CD4-positive, alpha-beta T cell treated with Interleukin-6 for 4 hours (primary cell): ENCODE results near the gene ECHDC3.
A peak's percentile ranks its signal among the peaks of the same experiment; 100 is the strongest.
"Not testable (repeated sequence)": the region's sequence is repeated elsewhere in the genome, so short reads cannot be mapped to it uniquely, and the experiment has no call there.

Experiments
- DNase-seq: peaks from one replicate; pipeline ENCODE4 v3.0.0-alpha.2; 2020; ENCODE audit warnings: mixed read lengths

The ECHDC3 gene, protein sequence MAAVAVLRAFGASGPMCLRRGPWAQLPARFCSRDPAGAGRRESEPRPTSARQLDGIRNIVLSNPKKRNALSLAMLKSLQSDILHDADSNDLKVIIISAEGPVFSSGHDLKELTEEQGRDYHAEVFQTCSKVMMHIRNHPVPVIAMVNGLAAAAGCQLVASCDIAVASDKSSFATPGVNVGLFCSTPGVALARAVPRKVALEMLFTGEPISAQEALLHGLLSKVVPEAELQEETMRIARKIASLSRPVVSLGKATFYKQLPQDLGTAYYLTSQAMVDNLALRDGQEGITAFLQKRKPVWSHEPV

DNA sequence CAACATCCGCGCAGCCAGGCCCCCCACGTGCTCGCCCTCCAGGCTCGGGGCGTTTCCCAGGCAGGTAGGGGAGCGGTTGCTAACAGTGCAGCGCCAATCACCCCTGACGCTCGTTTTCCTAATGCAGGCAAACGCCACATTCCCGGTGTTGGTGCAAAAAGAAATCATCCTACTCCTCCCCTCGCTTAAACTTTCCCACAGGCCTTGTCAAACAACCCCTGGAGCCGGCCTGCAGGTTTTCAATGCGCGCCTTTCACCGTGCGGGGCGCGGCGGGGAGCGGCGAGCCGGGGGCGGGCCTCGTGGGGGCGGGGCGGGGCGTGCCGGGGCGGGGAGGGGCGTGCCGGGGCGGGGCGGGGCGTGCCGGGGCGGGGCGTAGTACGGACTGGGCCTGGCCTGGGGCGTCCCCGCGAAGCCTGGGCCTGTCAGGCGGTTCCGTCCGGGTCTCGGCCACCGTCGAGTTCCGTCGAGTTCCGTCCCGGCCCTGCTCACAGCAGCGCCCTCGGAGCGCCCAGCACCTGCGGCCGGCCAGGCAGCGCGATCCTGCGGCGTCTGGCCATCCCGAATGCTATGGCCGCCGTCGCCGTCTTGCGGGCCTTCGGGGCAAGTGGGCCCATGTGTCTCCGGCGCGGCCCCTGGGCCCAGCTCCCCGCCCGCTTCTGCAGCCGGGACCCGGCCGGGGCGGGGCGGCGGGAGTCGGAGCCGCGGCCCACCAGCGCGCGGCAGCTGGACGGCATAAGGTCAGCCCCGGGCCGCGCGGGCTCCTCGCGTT, at the start of gene ECHDC3:
Gene ECHDC3 (plus strand): TSS at position 374 of the 770 bp plus-strand sequence. CDS start 195 bp downstream, at position 569.
- peak; percentile 57 for DNase-seq

GRCh38 chr10:11693376-11693775, 48.8 kb upstream of the ECHDC3 start:
- no peak for DNase-seq

DNA sequence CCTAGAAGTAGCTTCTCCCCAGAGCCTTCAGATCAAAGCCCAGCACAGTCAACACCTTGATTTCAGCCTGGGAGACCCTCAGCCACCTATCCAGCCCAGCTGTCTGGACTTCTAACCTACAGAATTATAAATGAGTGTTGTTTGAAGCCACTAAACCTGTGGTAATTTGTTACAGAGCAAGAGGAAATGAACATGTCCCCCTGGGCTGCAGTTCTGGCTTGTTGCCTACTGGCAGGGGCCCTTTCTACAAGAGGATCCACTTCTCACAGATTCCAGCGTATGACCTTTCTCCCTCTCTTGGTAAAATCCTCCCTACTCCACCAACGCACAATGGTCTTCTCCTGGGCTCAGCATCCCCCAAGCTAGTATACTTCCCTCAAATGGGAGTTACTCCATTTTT, 46.4 kb upstream of the ECHDC3 start:
- DNase-seq = no peak

- peak; percentile 20 for DNase-seq
Measured at GRCh38 chr10:11697718-11698527, 44.3 kb upstream of the ECHDC3 start.

GRCh38 chr10:11698691-11699549, 43.3 kb upstream of the ECHDC3 start:
- no peak for DNase-seq

DNA sequence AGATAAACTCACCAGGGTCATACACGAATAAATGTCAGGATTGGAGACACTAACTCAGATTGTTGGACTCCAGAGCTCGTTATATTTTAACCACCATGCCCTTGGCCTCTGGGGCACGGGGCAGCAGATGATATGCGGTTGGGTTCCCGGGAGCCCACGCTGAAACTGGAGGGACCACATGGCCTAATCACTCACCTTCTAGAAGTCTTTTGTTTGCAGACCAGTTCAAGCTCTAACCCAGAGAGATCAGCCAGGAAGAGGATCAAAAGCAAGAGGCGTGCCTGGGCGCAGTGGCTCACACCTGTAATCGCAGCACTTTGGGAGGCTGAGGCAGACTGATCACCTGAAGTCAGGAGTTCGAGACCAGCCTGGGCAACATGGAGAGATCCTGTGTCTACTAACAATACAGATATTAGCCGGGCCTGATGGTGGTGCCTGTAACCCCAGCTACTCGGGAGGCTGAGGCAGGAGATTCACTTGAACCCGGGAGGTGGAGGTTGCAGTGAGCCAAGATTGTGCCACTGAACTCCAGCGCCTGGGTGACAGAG, 42.6 kb upstream of the ECHDC3 start:
- DNase-seq = no peak

GRCh38 chr10:11700539-11700938, 41.6 kb upstream of the ECHDC3 start:
- DNase-seq = no peak

GRCh38 chr10:11701451-11702095, 40.6 kb upstream of the ECHDC3 start:
- DNase-seq = no peak

DNA sequence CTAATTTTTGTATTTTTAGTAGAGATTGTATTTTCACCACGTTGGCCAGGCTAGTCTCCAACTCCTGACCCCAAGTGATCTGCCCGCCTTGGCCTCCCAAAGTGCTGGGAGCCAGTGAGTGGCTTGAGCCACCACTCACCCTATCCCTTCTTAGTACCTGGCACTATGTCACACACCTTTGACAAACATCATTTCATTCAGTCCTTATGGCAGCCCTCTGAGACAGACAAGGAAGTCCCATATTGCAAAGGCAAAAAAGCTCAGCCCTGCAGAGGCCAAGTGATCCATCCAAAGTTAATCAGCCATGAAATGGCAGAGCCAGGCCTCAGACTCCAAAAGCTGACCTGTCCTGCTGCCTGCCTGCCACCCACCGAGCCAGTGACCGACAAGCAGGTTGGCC, 39.9 kb upstream of the ECHDC3 start:
- no peak for DNase-seq

DNA sequence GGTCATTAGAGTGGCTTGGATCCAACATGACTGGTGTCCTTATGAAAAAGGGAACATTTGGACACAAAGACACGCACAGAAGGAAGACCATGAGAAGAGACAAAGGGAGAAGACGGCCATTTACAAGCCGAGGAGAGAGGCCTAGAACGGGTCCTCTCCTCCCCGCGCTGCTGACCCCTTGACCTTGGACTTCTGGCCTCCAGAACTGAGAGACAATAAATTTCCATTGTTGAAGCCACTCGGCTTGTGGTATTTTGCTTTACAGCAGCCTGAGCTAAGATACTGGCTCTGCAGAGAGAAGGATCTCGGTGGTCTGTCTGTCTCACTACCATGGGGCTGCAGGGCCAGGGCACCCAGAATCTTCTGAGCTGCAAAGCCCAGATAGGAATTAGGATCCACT, 38.1 kb upstream of the ECHDC3 start:
- no peak for DNase-seq

DNA sequence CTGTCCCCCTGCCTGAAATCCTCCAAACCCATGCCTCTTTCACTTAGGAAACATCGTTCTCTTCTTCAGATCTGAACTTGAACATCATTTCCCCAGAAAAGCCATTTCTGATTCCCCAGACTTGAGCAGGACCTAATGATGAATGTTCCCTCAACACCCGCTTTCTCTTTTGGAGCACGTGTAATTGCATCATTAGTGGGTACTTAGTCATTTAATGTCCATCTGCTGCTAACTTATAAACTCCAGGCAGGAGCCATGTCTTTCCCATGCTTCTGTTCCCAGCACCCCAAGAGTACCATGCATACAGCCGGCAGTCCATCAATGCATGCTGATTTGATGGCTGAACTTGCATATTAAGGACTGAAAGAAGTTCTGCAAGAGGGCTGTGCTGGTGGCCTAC, 36.5 kb upstream of the ECHDC3 start:
- no peak for DNase-seq

- no peak for DNase-seq
Measured at GRCh38 chr10:11706895-11707567, 35.2 kb upstream of the ECHDC3 start.

GRCh38 chr10:11707624-11708350, 34.4 kb upstream of the ECHDC3 start:
- no peak for DNase-seq

DNA sequence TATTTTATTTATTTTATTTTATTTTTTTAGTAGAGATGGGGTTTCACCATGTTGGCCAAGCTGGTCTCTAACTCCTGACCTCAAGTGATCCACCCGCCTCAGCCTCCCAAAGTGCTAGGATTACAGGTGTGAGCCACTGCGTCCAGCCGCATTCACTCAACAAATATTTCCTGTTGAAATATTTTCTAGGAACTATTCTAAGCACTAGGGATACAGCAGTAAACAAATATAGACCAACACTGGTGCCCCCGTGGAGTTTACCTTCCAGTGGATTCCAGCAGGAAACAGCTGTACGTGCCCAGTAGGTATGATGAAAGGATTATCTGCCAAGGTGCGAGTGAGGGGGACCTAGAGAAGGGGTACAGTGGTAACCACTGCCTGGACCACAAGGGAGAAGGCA, 33.4 kb upstream of the ECHDC3 start:
- not testable (repeated sequence) for DNase-seq

DNA sequence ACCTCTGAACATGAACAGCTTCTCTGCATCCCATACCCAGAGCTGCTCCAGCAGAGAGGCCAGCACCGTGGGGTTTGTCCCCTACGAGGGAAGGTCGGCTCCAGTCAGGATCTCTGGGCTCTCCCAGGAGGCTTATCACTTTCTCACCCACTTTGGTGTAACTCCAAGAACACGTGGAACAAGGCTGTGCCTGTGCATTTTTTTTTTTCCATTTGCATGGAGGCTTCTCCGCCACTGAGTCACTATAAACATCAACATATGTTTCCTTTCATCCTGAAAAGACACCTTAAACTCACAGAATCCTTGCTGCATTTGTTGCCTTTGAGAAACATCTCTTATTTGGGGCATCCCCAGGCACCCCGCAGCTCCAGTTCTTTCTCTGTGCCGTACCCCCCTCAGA, 29.4 kb upstream of the ECHDC3 start:
- no peak for DNase-seq

- no peak for DNase-seq
Measured at GRCh38 chr10:11713186-11713743, 28.9 kb upstream of the ECHDC3 start.

DNA sequence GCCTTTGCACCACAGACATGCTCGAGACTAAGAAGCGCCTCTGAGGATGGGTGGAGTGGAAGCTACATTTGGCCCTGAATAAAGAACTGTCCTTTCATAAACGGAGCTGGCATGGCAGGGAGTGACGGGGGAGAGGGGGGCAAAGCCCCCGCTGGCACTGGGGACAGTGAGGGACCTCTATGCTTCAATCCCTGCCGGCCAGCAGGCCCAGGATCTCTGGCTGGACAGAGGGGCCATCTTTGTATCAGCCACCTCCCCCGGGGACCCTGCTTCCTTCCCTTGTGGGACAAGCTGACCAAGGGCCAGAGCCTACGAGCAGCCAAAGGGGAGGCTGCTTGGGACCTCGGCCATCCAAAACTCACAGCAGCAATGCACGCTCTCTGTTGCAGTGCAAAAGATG, 28.2 kb upstream of the ECHDC3 start:
- DNase-seq = no peak

- DNase-seq = no peak
Measured at GRCh38 chr10:11714750-11715365, 27.3 kb upstream of the ECHDC3 start.

- no peak for DNase-seq
Measured at GRCh38 chr10:11715815-11716494, 26.2 kb upstream of the ECHDC3 start.
